Measurements from ENCODE around the gene UTP11. TPM values are rescaled to one million over a fixed set of nuclear protein-coding genes. Genes with fewer than 3 reads are reported as not detected.

UTP11 gene
- total and polyA plus RNA-seq, 2 donors from 2014 or later, result 24.2 to 26.2 TPM

GRCh38 chr1:38063616-38064015 lies 51.1 kb downstream of the UTP11 start:
- DNase-seq, result no peak
- no peaks in the 10 kb centered on the region for H3K9me3 ChIP-seq (ENCODE audit: control insufficient read depth in 2 of 3, insufficient read depth in 1 of 3, low read length in 3 of 3)
- FAIRE-seq, result no peak
- H3K36me3 ChIP-seq (ENCODE audit: control insufficient read depth in 2 of 3, insufficient read depth in 3 of 3, low read length in 3 of 3), result no peaks in the 10 kb centered on the region
- no peak overlapping the region for H3K4me3 ChIP-seq (ENCODE audit: low read length in 3 of 3)
- no peaks in the 10 kb centered on the region for H3K4me1 ChIP-seq (ENCODE audit: control insufficient read depth in 2 of 3, insufficient read depth in 2 of 3, low read depth in 1 of 3, low read length in 3 of 3)
- no peak overlapping the region for H3K9ac ChIP-seq (ENCODE audit: low read length in 3 of 3)
- H3K27ac ChIP-seq (ENCODE audit: low read depth in 2 of 2, low read length in 2 of 2), result no peak overlapping the region
- TF ChIP-seq, protein P1, sequence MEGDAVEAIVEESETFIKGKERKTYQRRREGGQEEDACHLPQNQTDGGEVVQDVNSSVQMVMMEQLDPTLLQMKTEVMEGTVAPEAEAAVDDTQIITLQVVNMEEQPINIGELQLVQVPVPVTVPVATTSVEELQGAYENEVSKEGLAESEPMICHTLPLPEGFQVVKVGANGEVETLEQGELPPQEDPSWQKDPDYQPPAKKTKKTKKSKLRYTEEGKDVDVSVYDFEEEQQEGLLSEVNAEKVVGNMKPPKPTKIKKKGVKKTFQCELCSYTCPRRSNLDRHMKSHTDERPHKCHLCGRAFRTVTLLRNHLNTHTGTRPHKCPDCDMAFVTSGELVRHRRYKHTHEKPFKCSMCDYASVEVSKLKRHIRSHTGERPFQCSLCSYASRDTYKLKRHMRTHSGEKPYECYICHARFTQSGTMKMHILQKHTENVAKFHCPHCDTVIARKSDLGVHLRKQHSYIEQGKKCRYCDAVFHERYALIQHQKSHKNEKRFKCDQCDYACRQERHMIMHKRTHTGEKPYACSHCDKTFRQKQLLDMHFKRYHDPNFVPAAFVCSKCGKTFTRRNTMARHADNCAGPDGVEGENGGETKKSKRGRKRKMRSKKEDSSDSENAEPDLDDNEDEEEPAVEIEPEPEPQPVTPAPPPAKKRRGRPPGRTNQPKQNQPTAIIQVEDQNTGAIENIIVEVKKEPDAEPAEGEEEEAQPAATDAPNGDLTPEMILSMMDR (IDR thresholded peaks at IDR 0.05; ENCODE audit: borderline replicate concordance, extremely low read depth, insufficient read depth), result no peak
- H3K27me3 ChIP-seq (ENCODE audit: control insufficient read depth, insufficient read depth, low read length), result no peaks in the 10 kb centered on the region
- intact Hi-C loops (cut with DNase I), result no loop called here

- no peaks in the 10 kb centered on the region for H3K4me1 ChIP-seq (ENCODE audit: control insufficient read depth in 2 of 3, insufficient read depth in 2 of 3, low read depth in 1 of 3, low read length in 3 of 3)
- intact Hi-C loops (cut with DNase I), result no loop called here
- TF ChIP-seq, protein P1 (IDR thresholded peaks at IDR 0.05; ENCODE audit: borderline replicate concordance, extremely low read depth, insufficient read depth), result no peak
- H3K36me3 ChIP-seq (ENCODE audit: control insufficient read depth in 2 of 3, insufficient read depth in 3 of 3, low read length in 3 of 3), result no peaks in the 10 kb centered on the region
- no peak for DNase-seq
- H3K9me3 ChIP-seq (ENCODE audit: control insufficient read depth in 2 of 3, insufficient read depth in 1 of 3, low read length in 3 of 3), result no peaks in the 10 kb centered on the region
- H3K9ac ChIP-seq (ENCODE audit: low read length in 3 of 3), result no peak overlapping the region
- H3K27ac ChIP-seq (ENCODE audit: low read depth in 2 of 2, low read length in 2 of 2), result no peak overlapping the region
- FAIRE-seq, result no peak
- no peak overlapping the region for H3K4me3 ChIP-seq (ENCODE audit: low read length in 3 of 3)
- H3K27me3 ChIP-seq (ENCODE audit: control insufficient read depth, insufficient read depth, low read length), result no peaks in the 10 kb centered on the region
Measured at GRCh38 chr1:38064197-38064903, 51.8 kb downstream of the UTP11 start.

DNA sequence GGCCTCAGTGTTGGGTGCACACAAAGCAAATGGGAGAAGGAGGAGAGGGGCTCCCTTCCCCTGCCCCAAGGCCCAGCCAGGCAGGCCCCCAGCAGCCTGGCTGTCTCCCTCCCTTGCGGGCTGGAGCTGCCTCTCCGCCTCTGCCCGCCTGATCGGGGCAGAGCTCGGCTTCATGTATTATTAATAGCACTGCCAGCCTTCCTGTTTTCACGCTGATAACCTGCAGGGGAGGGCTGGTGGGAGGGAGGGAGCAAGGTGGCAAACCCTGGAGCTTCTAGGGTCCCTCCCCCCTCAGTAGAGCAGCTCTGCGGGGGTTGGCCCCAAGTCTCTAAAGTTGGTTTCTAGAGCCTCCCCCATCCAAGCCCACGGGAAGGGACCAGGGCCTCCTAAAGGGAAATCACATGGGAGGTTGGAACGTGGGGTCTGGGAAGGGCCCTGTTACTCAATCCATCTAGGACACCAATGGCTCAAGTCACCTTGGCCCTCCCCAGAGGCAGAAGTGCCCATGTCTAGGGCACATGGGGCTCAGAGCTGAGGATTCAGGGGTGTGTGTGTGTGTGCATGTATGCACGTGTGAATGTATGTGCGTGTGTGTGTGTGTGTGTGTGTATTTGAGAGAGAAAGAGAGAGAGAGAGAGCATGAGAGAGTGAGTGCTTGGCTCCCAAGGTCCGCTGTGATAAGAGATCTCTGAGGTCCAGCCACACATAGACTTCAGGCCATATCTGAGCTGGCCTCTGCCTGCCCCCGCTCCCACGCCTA lies 55.9 kb downstream of the UTP11 start:
- H3K36me3 ChIP-seq (ENCODE audit: control insufficient read depth in 2 of 3, insufficient read depth in 3 of 3, low read length in 3 of 3), result no peaks in the 10 kb centered on the region
- no peak overlapping the region for H3K9ac ChIP-seq (ENCODE audit: low read length in 3 of 3)
- peaks cover 2% of the 10 kb centered on the region for H3K27me3 ChIP-seq (ENCODE audit: control insufficient read depth, insufficient read depth, low read length)
- intact Hi-C loops (cut with DNase I), result no loop called here
- no peaks in the 10 kb centered on the region for H3K4me1 ChIP-seq (ENCODE audit: control insufficient read depth in 2 of 3, insufficient read depth in 2 of 3, low read depth in 1 of 3, low read length in 3 of 3)
- no peaks in the 10 kb centered on the region for H3K9me3 ChIP-seq (ENCODE audit: control insufficient read depth in 2 of 3, insufficient read depth in 1 of 3, low read length in 3 of 3)
- no peak for FAIRE-seq
- TF ChIP-seq, protein P1 (IDR thresholded peaks at IDR 0.05; ENCODE audit: borderline replicate concordance, extremely low read depth, insufficient read depth), result no peak
- no peak overlapping the region for H3K27ac ChIP-seq (ENCODE audit: low read depth in 2 of 2, low read length in 2 of 2)
- DNase-seq, result no peak
- no peak overlapping the region for H3K4me3 ChIP-seq (ENCODE audit: low read length in 3 of 3)

Measured in kidney (tissue), 14 donors.